Retinal pigment epithelial cell (primary cell): ENCODE results near the gene SPDL1.

Experiments
- DNase-seq: peaks from one replicate; pipeline ENCODE4 v3.0.0-alpha.2; 2010; ENCODE audit warnings: low read depth
- H3K4me3 ChIP-seq: 2 replicates; pipeline ENCODE4 v1.5.1; 2011; ENCODE audit warnings: mild to moderate bottlenecking, low read length, control low read depth, moderate library complexity
- TF ChIP-seq, protein P1 (sequence below): conservative IDR thresholded peaks from 2 replicates; pipeline ENCODE4 v1.5.1; 2011; ENCODE audit warnings: low read depth, low read length, control low read depth, inconsistent platforms

The SPDL1 gene

DNA sequence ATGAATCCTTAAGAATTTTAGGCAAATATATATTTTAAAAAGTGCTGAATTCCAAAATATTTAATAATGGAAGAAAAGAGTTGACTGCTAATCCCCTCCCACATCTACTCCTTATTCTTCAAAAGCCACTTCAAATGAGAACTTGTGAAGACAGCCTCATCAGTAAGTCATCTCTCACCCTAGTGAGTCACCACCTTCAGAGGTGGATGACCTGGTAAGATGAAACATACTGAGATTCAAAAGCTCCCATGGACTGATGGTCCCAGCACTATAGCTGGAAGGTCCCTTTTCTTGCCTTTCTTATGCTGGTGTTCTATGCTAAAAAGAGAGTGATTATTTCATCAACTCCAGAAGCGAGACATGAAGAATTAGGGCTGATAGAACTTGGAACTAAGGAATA lies 37.8 kb upstream of the SPDL1 start:
- TF ChIP-seq, protein P1, sequence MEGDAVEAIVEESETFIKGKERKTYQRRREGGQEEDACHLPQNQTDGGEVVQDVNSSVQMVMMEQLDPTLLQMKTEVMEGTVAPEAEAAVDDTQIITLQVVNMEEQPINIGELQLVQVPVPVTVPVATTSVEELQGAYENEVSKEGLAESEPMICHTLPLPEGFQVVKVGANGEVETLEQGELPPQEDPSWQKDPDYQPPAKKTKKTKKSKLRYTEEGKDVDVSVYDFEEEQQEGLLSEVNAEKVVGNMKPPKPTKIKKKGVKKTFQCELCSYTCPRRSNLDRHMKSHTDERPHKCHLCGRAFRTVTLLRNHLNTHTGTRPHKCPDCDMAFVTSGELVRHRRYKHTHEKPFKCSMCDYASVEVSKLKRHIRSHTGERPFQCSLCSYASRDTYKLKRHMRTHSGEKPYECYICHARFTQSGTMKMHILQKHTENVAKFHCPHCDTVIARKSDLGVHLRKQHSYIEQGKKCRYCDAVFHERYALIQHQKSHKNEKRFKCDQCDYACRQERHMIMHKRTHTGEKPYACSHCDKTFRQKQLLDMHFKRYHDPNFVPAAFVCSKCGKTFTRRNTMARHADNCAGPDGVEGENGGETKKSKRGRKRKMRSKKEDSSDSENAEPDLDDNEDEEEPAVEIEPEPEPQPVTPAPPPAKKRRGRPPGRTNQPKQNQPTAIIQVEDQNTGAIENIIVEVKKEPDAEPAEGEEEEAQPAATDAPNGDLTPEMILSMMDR: no peak
- no peak overlapping the region for H3K4me3 ChIP-seq
- DNase-seq: no peak

DNA sequence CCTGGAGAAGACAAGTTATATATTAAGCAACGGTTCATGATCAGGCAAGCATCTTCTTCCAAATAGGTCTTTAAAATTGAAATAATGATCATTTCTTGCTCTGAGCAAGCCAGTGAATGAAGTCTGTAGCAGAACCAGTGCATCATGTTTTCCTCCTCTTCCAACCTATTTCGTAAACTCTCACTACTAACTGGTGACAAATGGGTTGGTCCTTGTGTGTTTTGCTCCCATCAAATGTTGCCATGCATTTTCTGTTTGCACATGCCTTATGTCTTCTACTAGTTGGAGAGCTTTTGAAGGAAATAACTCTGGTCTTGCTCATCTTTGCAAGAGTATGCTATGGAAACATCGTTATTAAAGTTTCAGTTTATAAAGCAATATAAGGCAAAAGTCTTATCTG lies 37.2 kb upstream of the SPDL1 start:
- TF ChIP-seq, protein P1: no peak
- no peak overlapping the region for H3K4me3 ChIP-seq
- DNase-seq: no peak

DNA sequence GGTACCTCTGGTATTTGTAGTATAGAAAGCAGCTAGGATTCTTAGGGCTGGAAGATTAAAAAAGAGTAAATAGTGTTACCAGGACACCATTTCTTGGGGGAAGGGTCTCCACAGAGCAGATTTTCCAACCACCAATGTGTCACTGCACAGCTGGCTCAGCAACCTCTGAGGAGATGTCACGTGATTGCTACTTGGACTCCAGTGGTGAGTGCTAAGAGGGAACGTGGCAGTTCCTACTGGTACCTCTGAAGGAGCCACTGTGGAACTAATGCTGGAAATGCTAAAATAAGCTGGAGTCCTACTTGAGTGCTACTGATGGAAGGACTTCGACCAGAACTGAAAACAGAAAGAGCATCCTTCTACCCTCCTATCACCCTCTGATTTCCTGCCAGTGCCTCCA lies 36.1 kb upstream of the SPDL1 start:
- H3K4me3 ChIP-seq: no peak overlapping the region
- no peak for DNase-seq
- TF ChIP-seq, protein P1: no peak

DNA sequence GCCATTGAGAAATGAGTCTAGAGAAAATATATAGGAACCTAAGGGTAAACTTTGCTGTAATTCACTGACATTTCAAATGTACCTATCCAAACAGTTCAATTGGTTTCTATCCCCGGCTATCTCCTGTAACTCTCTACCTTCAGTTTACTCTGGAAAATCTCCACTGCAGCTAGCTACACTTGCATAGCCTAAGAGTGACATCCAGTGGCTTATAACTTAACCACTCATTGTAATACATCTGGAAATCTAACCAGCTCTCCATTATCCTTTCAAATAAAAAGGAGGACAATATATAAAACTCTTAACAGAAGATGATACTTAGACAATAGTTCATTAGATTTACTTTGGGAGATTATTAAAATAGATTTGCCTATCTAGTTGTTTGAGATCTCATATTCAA lies 35.3 kb upstream of the SPDL1 start:
- no peak overlapping the region for H3K4me3 ChIP-seq
- TF ChIP-seq, protein P1: peak; percentile 60
- no peak for DNase-seq

DNA sequence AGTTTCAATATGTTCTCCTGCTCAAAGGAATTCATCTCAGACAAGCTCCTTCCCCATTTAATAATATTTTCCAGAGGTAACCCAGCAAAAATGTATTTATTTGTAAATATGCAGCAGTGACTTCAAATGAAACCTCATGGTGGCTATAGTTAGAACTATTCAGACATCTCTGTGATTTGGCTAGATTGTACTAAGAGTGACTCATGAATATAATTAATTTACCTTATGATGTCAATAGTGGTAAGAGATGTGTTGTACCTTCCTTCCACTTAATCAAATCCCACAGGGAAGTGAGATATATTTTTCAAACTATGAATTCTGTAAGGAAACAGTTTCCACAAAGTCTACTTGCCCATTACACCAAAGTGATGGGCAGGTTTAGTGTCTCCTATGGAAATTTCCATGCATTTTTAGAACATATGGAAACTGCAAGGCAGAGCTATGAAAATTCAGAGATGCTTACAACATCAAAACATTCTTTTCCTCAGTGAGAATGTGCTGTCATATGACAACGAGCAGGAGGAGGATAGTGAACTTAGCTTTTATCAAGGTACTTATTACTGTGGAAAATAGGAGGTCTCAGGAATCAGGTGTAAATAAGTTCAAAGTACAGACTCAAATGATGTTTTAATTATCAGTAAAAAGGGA lies 34.0 kb upstream of the SPDL1 start:
- TF ChIP-seq, protein P1: no peak
- no peak overlapping the region for H3K4me3 ChIP-seq
- DNase-seq: no peak

DNA sequence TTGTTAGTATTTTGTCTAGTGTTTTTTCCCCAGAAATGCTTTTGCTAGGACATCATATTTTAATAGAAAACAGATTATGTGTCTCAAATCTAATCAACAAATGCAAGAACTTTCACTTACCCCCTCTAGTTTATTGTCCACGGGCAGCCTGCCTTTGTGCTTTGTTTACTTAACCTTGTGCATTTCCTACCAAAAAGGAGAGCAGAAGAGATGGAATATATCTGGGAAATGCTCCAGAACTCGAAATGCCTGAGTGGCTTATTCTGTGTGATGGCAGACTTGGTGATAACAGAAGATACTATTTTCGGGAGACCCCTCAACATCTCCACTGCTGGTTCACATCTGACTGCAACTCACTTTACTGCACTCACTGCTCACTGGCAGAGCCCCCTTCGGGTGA lies 33.3 kb upstream of the SPDL1 start:
- no peak overlapping the region for H3K4me3 ChIP-seq
- TF ChIP-seq, protein P1: no peak
- DNase-seq: no peak

DNA sequence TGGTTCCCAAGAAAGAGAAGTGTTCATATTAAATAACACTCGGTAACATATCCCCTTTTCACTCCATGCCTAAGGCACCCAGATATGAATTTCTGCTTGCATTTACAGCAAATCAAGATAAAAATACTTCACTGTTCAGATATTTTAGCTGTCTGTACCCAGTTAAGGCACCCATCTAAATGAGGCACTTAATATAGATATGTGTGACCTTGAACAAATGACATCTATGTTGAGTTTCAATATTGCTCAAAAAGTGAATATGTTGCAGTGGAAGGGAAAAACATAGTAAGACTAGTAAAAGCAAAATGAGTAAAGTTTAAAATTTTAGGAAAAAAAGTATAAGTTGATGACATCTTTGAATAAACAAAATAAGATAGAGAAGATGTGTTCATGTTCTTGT lies 32.4 kb upstream of the SPDL1 start:
- H3K4me3 ChIP-seq: no peak overlapping the region
- TF ChIP-seq, protein P1: no peak
- DNase-seq: no peak
